Colonic mucosa (tissue), 4 donors: ENCODE results near the gene ZNF791. TPM values are rescaled to one million over a fixed set of nuclear protein-coding genes. Genes with fewer than 3 reads are reported as not detected.
"Not testable (repeated sequence)": the region's sequence is repeated elsewhere in the genome, so short reads cannot be mapped to it uniquely, and the experiment has no call there.

ENCODE experiments used
- DNase-seq: peaks from one replicate; pipeline ENCODE4 v3.0.0-alpha.2; 2020
- H3K27ac ChIP-seq: fragments of 200-600 bp; one replicate; pipeline ENCODE4 v1.8.0; 2021
- H3K27me3 ChIP-seq: fragments of 200-600 bp; one replicate; pipeline ENCODE4 v1.8.0; 2021
- H3K36me3 ChIP-seq: fragments of 200-600 bp; one replicate; pipeline ENCODE4 v1.8.0; 2021
- H3K4me1 ChIP-seq: fragments of 200-600 bp; one replicate; pipeline ENCODE4 v1.8.0; 2021; ENCODE audit warnings: mild to moderate bottlenecking
- H3K4me3 ChIP-seq: fragments of 200-600 bp; one replicate; pipeline ENCODE4 v1.8.0; 2021
- H3K9ac ChIP-seq, 2 donors: one replicate each; pipeline ENCODE4 v1.7.0; 2013; ENCODE audit warnings: control low read depth in 2 of 2, low read depth in 2 of 2, low read length in 2 of 2
- H3K9me3 ChIP-seq: fragments of 200-600 bp; one replicate; pipeline ENCODE4 v1.8.0; 2021
- CTCF ChIP-seq: fragments of 200-600 bp; IDR thresholded peaks from one replicate; pipeline ENCODE4 v1.8.0; 2022; ENCODE audit warnings: antibody characterized with exemption, mild to moderate bottlenecking
- intact Hi-C: fragments of 100-400 bp; cut with DNase I; formaldehyde crosslinking; loops from one replicate; pipeline ENCODE4 v1.14.1; 2022
- total RNA-seq, 2 donors: library from RNA; stranded (reverse); fragmentation: NEBNext Ultra II Directional in 1 of 2; extraction: Animal tissue kit (Norgen Biotek cat#: 25700) in 1 of 2; gene quantifications; one replicate each; pipeline ENCODE4 v1.2.1, GENCODE V29; 2021
- donor health status: healthy.
- donor health status: DM: no; HTN: no; CAD: no.
- donor health status: DM: no; HTN: no; CAD: no.

Gene ZNF791
- total RNA-seq, 2 donors from 2014 or later: 17.9 to 20.5 TPM

GRCh38 chr19:12597594-12597993 lies 13.1 kb upstream of the ZNF791 start:
- Histone ChIP-seq H3K9me3 (no peaks in the 10 kb centered on the region), H3K27ac (no peak overlapping the region), H3K9ac (no peak overlapping the region), H3K27me3 (no peaks in the 10 kb centered on the region), H3K36me3 (no peaks in the 10 kb centered on the region), H3K4me3 (no peak overlapping the region), H3K4me1 (no peaks in the 10 kb centered on the region)
- TF ChIP-seq CTCF: no peak
- DNase-seq: no peak
- intact Hi-C loops: no loop called here

GRCh38 chr19:12603714-12604113 lies 7.0 kb upstream of the ZNF791 start:
- H3K27me3 ChIP-seq: no peaks in the 10 kb centered on the region
- H3K4me1 ChIP-seq: no peaks in the 10 kb centered on the region
- no peak overlapping the region for H3K9ac ChIP-seq
- no peaks in the 10 kb centered on the region for H3K36me3 ChIP-seq
- no peak overlapping the region for H3K4me3 ChIP-seq
- no peak overlapping the region for H3K27ac ChIP-seq
- no peak for TF ChIP-seq CTCF
- H3K9me3 ChIP-seq: no peaks in the 10 kb centered on the region
- intact Hi-C loops: no loop called here
- DNase-seq: no peak

GRCh38 chr19:12606796-12607195 lies 3.9 kb upstream of the ZNF791 start:
- H3K36me3 ChIP-seq: no peaks in the 10 kb centered on the region
- no peak for DNase-seq
- no peak overlapping the region for H3K27ac ChIP-seq
- H3K9me3 ChIP-seq: no peaks in the 10 kb centered on the region
- no peak overlapping the region for H3K4me3 ChIP-seq
- TF ChIP-seq CTCF: no peak
- H3K9ac ChIP-seq: no peak overlapping the region
- intact Hi-C loops: no loop called here
- no peaks in the 10 kb centered on the region for H3K27me3 ChIP-seq
- H3K4me1 ChIP-seq: no peaks in the 10 kb centered on the region

GRCh38 chr19:12607631-12608030 lies 3.1 kb upstream of the ZNF791 start:
- H3K27me3 ChIP-seq: no peaks in the 10 kb centered on the region
- no peaks in the 10 kb centered on the region for H3K9me3 ChIP-seq
- H3K9ac ChIP-seq: no peak overlapping the region
- TF ChIP-seq CTCF: no peak
- no peaks in the 10 kb centered on the region for H3K4me1 ChIP-seq
- no peak for DNase-seq
- no peaks in the 10 kb centered on the region for H3K36me3 ChIP-seq
- H3K27ac ChIP-seq: no peak overlapping the region
- intact Hi-C loops: no loop called here
- H3K4me3 ChIP-seq: no peak overlapping the region

- DNase-seq: peak; percentile 86
- peak overlapping the region; percentile 93 to 97 for H3K9ac ChIP-seq
- intact Hi-C loops: no loop called here
- no peak for TF ChIP-seq CTCF
- peak overlapping the region; percentile 100 for H3K4me3 ChIP-seq
- H3K27ac ChIP-seq: peak overlapping the region; percentile 99
- no peaks in the 10 kb centered on the region for H3K4me1 ChIP-seq
- no peaks in the 10 kb centered on the region for H3K36me3 ChIP-seq
- H3K9me3 ChIP-seq: no peaks in the 10 kb centered on the region
- H3K27me3 ChIP-seq: no peaks in the 10 kb centered on the region
These were observed 610 bp downstream of the ZNF791 start for GRCh38 chr19:12611361-12611699.

GRCh38 chr19:12617646-12618045 lies 6.9 kb downstream of the ZNF791 start:
- TF ChIP-seq CTCF: no peak
- no peaks in the 10 kb centered on the region for H3K36me3 ChIP-seq
- no peak overlapping the region for H3K9ac ChIP-seq
- no peaks in the 10 kb centered on the region for H3K27me3 ChIP-seq
- H3K4me3 ChIP-seq: no peak overlapping the region
- H3K4me1 ChIP-seq: no peaks in the 10 kb centered on the region
- intact Hi-C loops: no loop called here
- no peak overlapping the region for H3K27ac ChIP-seq
- no peak for DNase-seq
- H3K9me3 ChIP-seq: no peaks in the 10 kb centered on the region

- H3K9ac ChIP-seq, H3K4me1 ChIP-seq, DNase-seq, intact Hi-C loops, H3K27ac ChIP-seq, H3K4me3 ChIP-seq, H3K27me3 ChIP-seq, H3K9me3 ChIP-seq: not testable (repeated sequence)
- peaks cover 12% of the 10 kb centered on the region for H3K36me3 ChIP-seq
These were observed 10.7 kb downstream of the ZNF791 start for GRCh38 chr19:12621253-12622024.
